SK-N-SH (cell line): ENCODE data around the gene EFCAB13. TPM values are rescaled to one million over a fixed set of nuclear protein-coding genes. Genes with fewer than 3 reads are reported as not detected.
A peak's percentile ranks its signal among the peaks of the same experiment; 100 is the strongest.

Experiments
- CTCF ChIA-PET: fragments of 300-600, 350-600 bp; formaldehyde crosslinking; extraction: SDS; loops from one replicate; lab custom pipeline; 2021; lab: Yijun Ruan, JAX
- POLR2A ChIA-PET: fragments of 350-600 bp; sonication (Branson Sonifier 250); formaldehyde crosslinking; extraction: SDS; loops from one replicate; lab custom pipeline; 2020; ENCODE audit warnings: antibody characterized with exemption, inconsistent platforms; lab: Yijun Ruan, JAX
- DNase-seq: peaks from one replicate; pipeline ENCODE4 v3.0.0; 2012
- H2AFZ ChIP-seq: fragments of 200-600 bp; sonication (generic); 2 replicates; pipeline ENCODE4 v1.8.1; 2016; ENCODE audit warnings: antibody characterized with exemption, mild to moderate bottlenecking, low read depth
- H3F3A ChIP-seq: fragments of 200-600 bp; sonication (generic); replicated peaks from 2 replicates; pipeline ENCODE3; 2016; ENCODE audit warnings: antibody characterized with exemption, mild to moderate bottlenecking; ENCODE audit not compliant: insufficient read depth
- H3K27ac ChIP-seq, 2 experiments: fragments of 200-500 bp in 1 of 2; fragments of 200-600 bp in 1 of 2; sonication (Bioruptor generic) in 1 of 2; sonication (generic), shearing (Covaris generic) in 1 of 2; 2 replicates each; pipeline versions ENCODE4 v1.5.1 to v1.6.1; 2014 to 2016; ENCODE audit warnings: low read depth in 2 of 2, inconsistent platforms in 1 of 2, low read length in 1 of 2, mild to moderate bottlenecking in 1 of 2, mixed read lengths in 1 of 2
- H3K27me3 ChIP-seq: fragments of 200-600 bp; sonication (generic), shearing (Covaris generic); 2 replicates; pipeline ENCODE4 v1.6.1; 2016; ENCODE audit warnings: mixed run types; ENCODE audit not compliant: insufficient read depth
- H3K36me3 ChIP-seq, 2 experiments: fragments of 200-500 bp in 1 of 2; fragments of 200-600 bp in 1 of 2; sonication (Bioruptor generic) in 1 of 2; sonication (generic) in 1 of 2; replicated peaks in 1 of 2; 2 replicates each; pipeline versions ENCODE3 to v1.5.1; 2014 to 2016; ENCODE audit warnings: low read length in 1 of 2, mild to moderate bottlenecking in 1 of 2; ENCODE audit not compliant: insufficient read depth in 2 of 2, control insufficient read depth in 1 of 2
- H3K4me1 ChIP-seq, 2 experiments: fragments of 200-500 bp in 1 of 2; fragments of 200-600 bp in 1 of 2; sonication (Bioruptor generic) in 1 of 2; sonication (generic), shearing (Covaris generic) in 1 of 2; 2 replicates each; pipeline versions ENCODE4 v1.5.1 to v1.6.1; 2014 to 2016; ENCODE audit warnings: low read depth in 1 of 2, low read length in 1 of 2, mixed run types in 1 of 2; ENCODE audit not compliant: insufficient read depth in 2 of 2, control insufficient read depth in 1 of 2
- H3K4me2 ChIP-seq: fragments of 200-600 bp; sonication (generic), shearing (Covaris generic); 2 replicates; pipeline ENCODE4 v1.6.1; 2017; ENCODE audit warnings: mixed run types
- H3K4me3 ChIP-seq, 2 experiments: fragments of 200-500 bp in 1 of 2; fragments of 200-600 bp in 1 of 2; sonication (Bioruptor generic) in 1 of 2; sonication (generic), shearing (Covaris generic) in 1 of 2; 2 replicates each; pipeline versions ENCODE4 v1.5.1 to v1.8.1; 2014 to 2016; ENCODE audit warnings: low read depth in 2 of 2, inconsistent platforms in 1 of 2, low read length in 1 of 2, mild to moderate bottlenecking in 1 of 2, mixed read lengths in 1 of 2, moderate library complexity in 1 of 2
- H3K79me2 ChIP-seq: fragments of 200-600 bp; sonication (generic); 2 replicates; pipeline ENCODE4 v1.8.1; 2017; ENCODE audit warnings: mild to moderate bottlenecking; ENCODE audit not compliant: insufficient read depth
- H3K9ac ChIP-seq: fragments of 200-600 bp; sonication (generic); 2 replicates; pipeline ENCODE4 v1.6.1; 2017; ENCODE audit warnings: mixed run types
- H3K9me2 ChIP-seq: fragments of 200-600 bp; sonication (generic); 2 replicates; pipeline ENCODE4 v1.6.1; 2017; ENCODE audit warnings: mixed run types
- H3K9me3 ChIP-seq: fragments of 200-600 bp; sonication (generic); 2 replicates; pipeline ENCODE4 v1.6.1; 2017; ENCODE audit warnings: mixed run types, mild to moderate bottlenecking, moderate library complexity
- H4K20me1 ChIP-seq: fragments of 200-600 bp; sonication (generic); 2 replicates; pipeline ENCODE4 v1.6.1; 2017; ENCODE audit warnings: mild to moderate bottlenecking, mixed run types; ENCODE audit not compliant: insufficient read depth
- CHD2 ChIP-seq: fragments of 150-350 bp; IDR thresholded peaks from 2 replicates; pipeline ENCODE4 v1.6.1; 2018; ENCODE audit warnings: low read length; ENCODE audit not compliant: partially characterized antibody
- ELF1 ChIP-seq: IDR thresholded peaks from 2 replicates; pipeline ENCODE4 v1.4.0; 2012
- FOXM1 ChIP-seq: IDR thresholded peaks from 2 replicates; pipeline ENCODE4 v1.4.0; 2012; ENCODE audit warnings: low read depth, mild to moderate bottlenecking
- JUND ChIP-seq: IDR thresholded peaks from 2 replicates; pipeline ENCODE4 v1.4.0; 2012
- MEF2A ChIP-seq: IDR thresholded peaks from 2 replicates; pipeline ENCODE4 v1.4.0; 2012; ENCODE audit warnings: low read depth, borderline replicate concordance
- NFIC ChIP-seq: IDR thresholded peaks from 2 replicates; pipeline ENCODE4 v1.4.0; 2012; ENCODE audit warnings: borderline replicate concordance
- NRF1 ChIP-seq: IDR thresholded peaks from 2 replicates; pipeline ENCODE4 v1.6.1; 2012; ENCODE audit warnings: low read depth, mild to moderate bottlenecking, low read length
- RAD21 ChIP-seq: IDR thresholded peaks from 2 replicates; pipeline ENCODE4 v1.6.1; 2012; ENCODE audit warnings: mild to moderate bottlenecking, low read length
- REST ChIP-seq: IDR thresholded peaks from 2 replicates; pipeline ENCODE4 v1.6.1; 2012; ENCODE audit warnings: mild to moderate bottlenecking, low read depth, low read length, moderate library complexity
- SIN3A ChIP-seq: IDR thresholded peaks from 2 replicates; pipeline ENCODE4 v1.6.1; 2012; ENCODE audit warnings: low read depth, mild to moderate bottlenecking, low read length, moderate library complexity, borderline replicate concordance
- TCF12 ChIP-seq: IDR thresholded peaks from 2 replicates; pipeline ENCODE4 v1.4.0; 2012
- YY1 ChIP-seq: IDR thresholded peaks from 2 replicates; pipeline ENCODE4 v1.4.0; 2012; ENCODE audit warnings: low read depth, mild to moderate bottlenecking
- WGBS: methylation state at CpG from one replicate; pipeline ENCODE4 v1.1.6; 2017; ENCODE audit warnings: low lambda C conversion rate; 5-methylcytosine and 5-hydroxymethylcytosine counted together
- polyA plus RNA-seq, 3 experiments: library from polyadenylated mRNA; depleted of rRNA; stranded (reverse); fragments of >200 nt; gene quantifications; 2 replicates each; pipeline ENCODE4 v1.2.3, GENCODE V29; 2012
- TF ChIP-seq, protein P1 (sequence below): IDR thresholded peaks from 2 replicates; pipeline ENCODE4 v1.4.0; 2012; ENCODE audit warnings: low read depth
- TF ChIP-seq, protein P2 (sequence below): fragments of 200-600 bp; sonication (generic); IDR thresholded peaks from 2 replicates; pipeline ENCODE4 v1.6.1; 2017; ENCODE audit warnings: antibody characterized with exemption, mild to moderate bottlenecking, moderate library complexity
- TF ChIP-seq, protein P3 (sequence below): IDR thresholded peaks from 2 replicates; pipeline ENCODE4 v1.4.0; 2012; ENCODE audit warnings: low read depth, borderline replicate concordance
- TF ChIP-seq, protein P4 (sequence below): fragments of 150-350 bp; IDR thresholded peaks from 2 replicates; pipeline ENCODE4 v1.6.1; 2016; ENCODE audit warnings: mild to moderate bottlenecking, low read depth, low read length

EFCAB13 gene
- polyA plus RNA-seq, 1 of the 3 experiments (the other 2 are of a cell fraction) = 0.16 TPM

GRCh38 chr17:47277921-47278320 lies 45.8 kb upstream of the EFCAB13 start:
- no peaks in the 10 kb centered on the region for H4K20me1 ChIP-seq
- peaks cover 12% of the 10 kb centered on the region for H3F3A ChIP-seq
- CTCF ChIA-PET = interaction anchor here (3.8 kb wide), 1 partner anchor 38 kb away, joined by 16 read pairs; no protein-coding TSS in a partner anchor
- H3K4me2 ChIP-seq = no peak overlapping the region
- DNase-seq = no peak
- 100% methylated on average over 1 of the region's 1 CpG for WGBS
- no peak overlapping the region for H3K9ac ChIP-seq
- TF ChIP-seq CHD2 = no peak
- no peak for TF ChIP-seq RAD21
- no peak for TF ChIP-seq REST
- TF ChIP-seq, protein P1, sequence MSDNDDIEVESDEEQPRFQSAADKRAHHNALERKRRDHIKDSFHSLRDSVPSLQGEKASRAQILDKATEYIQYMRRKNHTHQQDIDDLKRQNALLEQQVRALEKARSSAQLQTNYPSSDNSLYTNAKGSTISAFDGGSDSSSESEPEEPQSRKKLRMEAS = no peak
- TF ChIP-seq, protein P2, sequence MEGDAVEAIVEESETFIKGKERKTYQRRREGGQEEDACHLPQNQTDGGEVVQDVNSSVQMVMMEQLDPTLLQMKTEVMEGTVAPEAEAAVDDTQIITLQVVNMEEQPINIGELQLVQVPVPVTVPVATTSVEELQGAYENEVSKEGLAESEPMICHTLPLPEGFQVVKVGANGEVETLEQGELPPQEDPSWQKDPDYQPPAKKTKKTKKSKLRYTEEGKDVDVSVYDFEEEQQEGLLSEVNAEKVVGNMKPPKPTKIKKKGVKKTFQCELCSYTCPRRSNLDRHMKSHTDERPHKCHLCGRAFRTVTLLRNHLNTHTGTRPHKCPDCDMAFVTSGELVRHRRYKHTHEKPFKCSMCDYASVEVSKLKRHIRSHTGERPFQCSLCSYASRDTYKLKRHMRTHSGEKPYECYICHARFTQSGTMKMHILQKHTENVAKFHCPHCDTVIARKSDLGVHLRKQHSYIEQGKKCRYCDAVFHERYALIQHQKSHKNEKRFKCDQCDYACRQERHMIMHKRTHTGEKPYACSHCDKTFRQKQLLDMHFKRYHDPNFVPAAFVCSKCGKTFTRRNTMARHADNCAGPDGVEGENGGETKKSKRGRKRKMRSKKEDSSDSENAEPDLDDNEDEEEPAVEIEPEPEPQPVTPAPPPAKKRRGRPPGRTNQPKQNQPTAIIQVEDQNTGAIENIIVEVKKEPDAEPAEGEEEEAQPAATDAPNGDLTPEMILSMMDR = no peak
- no peak for TF ChIP-seq JUND
- no peak for TF ChIP-seq NFIC
- no peak for TF ChIP-seq ELF1
- no peak for TF ChIP-seq TCF12
- no peak for TF ChIP-seq FOXM1
- TF ChIP-seq, all 33 proteins: peak for 0
- Histone ChIP-seq H3K36me3 (no peaks in the 10 kb centered on the region), H3K27ac (peak overlapping the region in 1 of 2 experiments; percentile 75; a peak in 1 of 4 replicates), H3K9me2 (no peaks in the 10 kb centered on the region), H2AFZ (no peak overlapping the region), H3K79me2 (no peaks in the 10 kb centered on the region), H3K9me3 (no peaks in the 10 kb centered on the region), H3K4me3 (no peak overlapping the region), H3K4me1 (peaks cover 34 to 44% of the 10 kb centered on the region in 2 experiments), H3K27me3 (no peaks in the 10 kb centered on the region)
- POLR2A ChIA-PET = no interaction called here

GRCh38 chr17:47278561-47278960 lies 45.2 kb upstream of the EFCAB13 start:
- H3K27me3 ChIP-seq = no peaks in the 10 kb centered on the region
- no peaks in the 10 kb centered on the region for H3K9me2 ChIP-seq
- no peak for DNase-seq
- peaks cover 34 to 44% of the 10 kb centered on the region in 2 experiments for H3K4me1 ChIP-seq
- WGBS = 98% methylated on average over 4 of the region's 4 CpGs
- no peaks in the 10 kb centered on the region for H4K20me1 ChIP-seq
- H2AFZ ChIP-seq = 0 out of 2 replicates have a peak overlapping the region, but pooled peaks have one; percentile 8
- H3F3A ChIP-seq = peaks cover 12% of the 10 kb centered on the region
- POLR2A ChIA-PET = no interaction called here
- peak overlapping the region in 1 of 2 experiments; percentile 75; a peak in 2 of 4 replicates for H3K27ac ChIP-seq
- H3K4me3 ChIP-seq = no peak overlapping the region
- H3K36me3 ChIP-seq = no peaks in the 10 kb centered on the region
- CTCF ChIA-PET = interaction anchor here (3.8 kb wide), 1 partner anchor 37 kb away, joined by 16 read pairs; no protein-coding TSS in a partner anchor
- H3K4me2 ChIP-seq = peak overlapping the region; percentile 18; the same call in 1 of the 2 replicates
- no peaks in the 10 kb centered on the region for H3K79me2 ChIP-seq
- peak overlapping the region; percentile 35 for H3K9ac ChIP-seq
- no peaks in the 10 kb centered on the region for H3K9me3 ChIP-seq
- TF ChIP-seq, protein P3, sequence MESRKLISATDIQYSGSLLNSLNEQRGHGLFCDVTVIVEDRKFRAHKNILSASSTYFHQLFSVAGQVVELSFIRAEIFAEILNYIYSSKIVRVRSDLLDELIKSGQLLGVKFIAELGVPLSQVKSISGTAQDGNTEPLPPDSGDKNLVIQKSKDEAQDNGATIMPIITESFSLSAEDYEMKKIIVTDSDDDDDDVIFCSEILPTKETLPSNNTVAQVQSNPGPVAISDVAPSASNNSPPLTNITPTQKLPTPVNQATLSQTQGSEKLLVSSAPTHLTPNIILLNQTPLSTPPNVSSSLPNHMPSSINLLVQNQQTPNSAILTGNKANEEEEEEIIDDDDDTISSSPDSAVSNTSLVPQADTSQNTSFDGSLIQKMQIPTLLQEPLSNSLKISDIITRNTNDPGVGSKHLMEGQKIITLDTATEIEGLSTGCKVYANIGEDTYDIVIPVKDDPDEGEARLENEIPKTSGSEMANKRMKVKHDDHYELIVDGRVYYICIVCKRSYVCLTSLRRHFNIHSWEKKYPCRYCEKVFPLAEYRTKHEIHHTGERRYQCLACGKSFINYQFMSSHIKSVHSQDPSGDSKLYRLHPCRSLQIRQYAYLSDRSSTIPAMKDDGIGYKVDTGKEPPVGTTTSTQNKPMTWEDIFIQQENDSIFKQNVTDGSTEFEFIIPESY = no peak
- no peak for TF ChIP-seq YY1
- no peak for TF ChIP-seq NRF1
- no peak for TF ChIP-seq CHD2
- TF ChIP-seq, protein P4, sequence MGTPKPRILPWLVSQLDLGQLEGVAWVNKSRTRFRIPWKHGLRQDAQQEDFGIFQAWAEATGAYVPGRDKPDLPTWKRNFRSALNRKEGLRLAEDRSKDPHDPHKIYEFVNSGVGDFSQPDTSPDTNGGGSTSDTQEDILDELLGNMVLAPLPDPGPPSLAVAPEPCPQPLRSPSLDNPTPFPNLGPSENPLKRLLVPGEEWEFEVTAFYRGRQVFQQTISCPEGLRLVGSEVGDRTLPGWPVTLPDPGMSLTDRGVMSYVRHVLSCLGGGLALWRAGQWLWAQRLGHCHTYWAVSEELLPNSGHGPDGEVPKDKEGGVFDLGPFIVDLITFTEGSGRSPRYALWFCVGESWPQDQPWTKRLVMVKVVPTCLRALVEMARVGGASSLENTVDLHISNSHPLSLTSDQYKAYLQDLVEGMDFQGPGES = no peak
- no peak for TF ChIP-seq SIN3A
- TF ChIP-seq, protein P2 = no peak
- TF ChIP-seq MEF2A = no peak
- TF ChIP-seq ELF1 = no peak
